ENCODE results near the gene NT5DC3.
"Not testable (repeated sequence)": the region's sequence is repeated elsewhere in the genome, so short reads cannot be mapped to it uniquely, and the experiment has no call there.

Gene NT5DC3

DNA sequence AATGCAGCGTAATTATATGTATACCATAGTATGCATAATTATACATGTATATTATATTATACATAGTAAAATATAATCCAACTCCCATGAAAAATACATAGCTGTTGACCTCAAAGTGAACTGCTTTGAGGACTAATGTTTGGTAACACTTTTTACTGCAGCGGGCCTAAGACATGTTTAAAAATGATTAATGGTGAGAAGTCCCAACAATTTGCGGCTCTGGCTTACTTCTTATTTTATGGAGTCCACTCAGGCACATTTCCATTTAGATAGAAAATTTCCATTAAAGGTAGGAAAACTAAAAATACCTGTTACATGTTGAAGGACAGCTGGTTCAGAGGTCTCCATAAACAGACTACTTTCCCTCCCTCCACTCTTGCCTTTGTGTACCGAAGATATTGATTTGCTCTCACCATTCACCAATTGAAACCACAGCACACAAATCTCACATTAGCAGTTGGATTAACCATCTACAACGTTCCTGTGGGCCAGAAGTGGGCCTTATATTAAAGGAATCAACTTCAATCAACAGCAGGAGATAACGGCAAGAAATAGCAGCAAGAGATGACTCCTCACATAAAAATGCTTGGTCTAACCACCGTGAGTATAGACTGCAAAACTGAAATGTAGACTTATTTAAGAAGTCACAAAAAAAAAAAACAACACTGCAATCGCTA lies 14.1 kb upstream of the NT5DC3 start:
- DNase-seq: no peak

DNA sequence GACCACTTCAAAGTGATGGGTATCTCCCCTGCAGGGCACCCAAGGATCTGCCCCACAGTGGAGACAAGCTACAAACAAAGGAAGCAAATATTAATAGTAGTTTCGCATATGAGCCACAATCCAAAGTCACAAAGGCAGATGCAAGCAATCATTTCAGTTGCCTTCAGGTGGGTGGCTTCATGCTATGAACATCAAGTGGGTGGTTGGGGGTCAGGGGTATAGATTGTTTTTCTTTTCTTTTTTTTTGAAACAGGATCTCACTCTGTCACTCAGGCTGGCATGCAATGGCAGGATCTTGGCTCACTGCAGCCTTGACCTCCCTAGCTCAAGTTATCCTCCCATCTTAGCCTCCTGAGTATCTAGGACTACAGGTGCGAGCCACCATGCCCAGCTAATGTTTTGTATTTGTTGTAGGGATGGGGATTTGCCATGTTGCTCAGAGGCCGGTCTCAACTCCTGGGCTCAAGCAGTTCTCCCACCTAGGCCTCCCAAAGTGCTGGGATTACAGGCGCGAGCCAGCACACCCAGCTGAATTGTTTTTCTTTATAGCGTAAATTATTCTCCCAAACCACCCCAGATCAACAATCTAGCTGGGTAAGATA lies 13.4 kb upstream of the NT5DC3 start:
- DNase-seq: no peak

DNA sequence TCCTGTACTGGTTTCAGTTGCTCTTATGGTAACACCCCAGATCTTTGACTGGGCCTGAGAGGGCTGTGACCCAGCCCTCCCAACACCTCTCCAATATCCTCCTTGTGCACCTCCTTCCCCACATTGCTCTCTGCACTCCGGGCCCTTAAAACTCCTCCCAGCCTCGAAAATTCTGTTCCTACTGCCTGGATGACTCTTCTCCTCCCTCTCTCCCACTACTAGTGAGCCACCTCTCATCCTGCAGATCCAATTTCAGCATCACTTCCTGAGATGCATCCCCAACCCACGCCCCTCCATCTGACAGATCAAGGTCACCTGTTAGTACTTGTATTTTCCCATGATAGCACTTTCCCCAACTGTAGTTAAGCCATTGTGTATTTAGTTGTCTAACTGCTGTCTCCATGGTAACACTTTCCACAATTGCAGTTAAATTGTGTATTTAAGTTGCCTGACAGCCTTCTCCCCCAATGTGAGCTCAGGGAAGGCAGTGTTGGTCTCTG lies 11.5 kb upstream of the NT5DC3 start:
- no peak for DNase-seq

DNA sequence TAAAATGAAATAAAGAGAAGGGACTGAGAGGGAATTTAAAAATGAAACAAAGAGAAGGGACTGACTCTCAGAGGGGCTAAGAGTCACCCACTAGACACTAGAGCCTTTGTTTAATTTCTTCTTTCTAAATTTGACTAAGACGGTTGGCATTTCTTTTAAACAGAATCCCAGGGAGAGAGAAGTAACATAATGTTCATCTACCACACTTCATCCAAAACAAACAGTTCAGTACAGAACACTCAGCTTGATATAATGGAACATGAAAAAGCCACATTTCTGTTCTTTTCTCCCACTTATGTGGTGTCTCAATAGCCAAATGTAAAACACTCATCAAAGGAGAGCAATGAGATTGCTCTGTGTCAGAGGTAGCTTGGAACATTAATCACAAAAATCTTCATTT lies 10.1 kb upstream of the NT5DC3 start:
- no peak for DNase-seq

DNA sequence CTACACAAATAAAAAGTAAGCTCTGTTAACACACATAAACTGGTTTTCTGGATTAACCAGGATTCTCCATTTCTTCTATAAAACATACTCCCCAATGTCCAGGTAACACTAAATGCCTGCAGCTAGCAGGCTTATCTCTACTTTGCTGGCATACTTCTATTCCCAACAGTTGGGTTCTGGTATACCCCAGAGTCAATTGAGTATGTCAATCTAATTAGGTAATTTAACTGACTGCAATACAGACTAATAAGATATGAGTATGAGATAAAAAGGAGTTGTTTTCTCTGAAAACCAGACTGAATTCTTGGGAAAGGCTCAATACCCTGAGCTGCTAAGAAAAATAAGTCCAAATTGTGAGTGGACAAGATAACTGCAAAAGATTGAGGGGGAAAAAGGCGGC lies 9.4 kb upstream of the NT5DC3 start:
- DNase-seq: no peak

DNA sequence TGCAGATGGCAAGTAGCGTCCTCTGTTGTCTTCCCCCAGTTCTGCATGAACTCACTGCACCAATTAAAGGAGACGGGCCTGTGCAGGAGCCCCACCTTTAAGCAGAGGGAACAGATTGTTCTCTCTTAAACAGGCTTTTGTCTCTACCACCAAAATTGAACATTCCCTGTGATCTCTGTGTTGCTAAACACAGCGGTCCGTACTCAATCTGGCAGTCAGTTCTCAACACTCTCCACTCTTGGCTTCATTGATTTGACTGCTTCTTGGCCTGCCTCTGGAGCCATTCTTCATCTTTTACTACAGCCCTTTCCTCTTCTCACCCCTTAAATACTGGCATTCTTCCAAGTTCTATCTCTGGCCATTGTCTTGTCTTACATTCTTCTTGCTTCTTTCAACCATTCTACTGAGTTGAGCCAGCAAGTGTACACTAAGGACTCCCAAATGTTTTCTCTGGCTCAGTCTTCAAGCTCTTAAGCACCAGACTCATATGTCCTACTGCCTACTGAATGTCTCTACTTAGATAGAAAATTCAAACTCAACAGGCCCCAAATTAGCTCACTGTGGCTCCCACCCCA lies 8.0 kb upstream of the NT5DC3 start:
- DNase-seq: no peak

DNA sequence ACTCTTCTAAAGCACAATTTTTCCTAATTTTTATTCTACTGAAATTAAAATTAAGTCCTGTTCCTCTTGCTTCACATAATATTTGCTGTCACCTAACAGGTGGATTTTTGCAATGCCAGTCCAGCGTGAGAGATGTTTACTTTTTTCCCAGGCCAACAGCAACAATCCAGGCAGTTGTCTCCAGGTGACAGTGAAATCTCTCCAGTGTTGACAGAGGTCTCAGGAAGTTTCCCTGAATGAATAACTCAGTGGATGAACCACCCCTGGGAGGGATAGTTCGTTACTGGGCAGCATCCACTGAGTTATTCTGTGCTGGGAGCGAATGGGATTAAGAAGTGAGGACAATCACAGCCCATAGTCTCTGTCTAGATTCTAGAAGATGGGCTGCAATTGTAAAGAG lies 7.1 kb upstream of the NT5DC3 start:
- no peak for DNase-seq

DNA sequence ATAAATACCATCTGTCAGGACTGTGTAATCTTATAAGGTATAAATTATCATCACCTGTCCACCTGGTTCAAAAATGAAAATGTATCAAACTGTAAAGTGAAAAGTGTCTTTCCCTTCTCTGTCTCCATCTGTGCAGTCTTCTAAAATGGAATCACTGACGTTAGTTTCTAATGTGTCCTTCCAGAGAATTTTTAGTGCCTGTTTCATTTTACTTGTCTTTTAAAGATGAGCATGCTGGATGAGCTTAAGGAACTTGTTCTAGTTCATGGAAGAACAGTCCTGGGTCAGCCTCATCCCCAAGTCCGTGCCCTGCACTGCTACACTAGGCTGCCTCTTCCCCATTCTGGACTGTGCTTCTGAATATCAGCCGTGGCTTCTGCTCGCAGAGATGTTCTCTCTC lies 5.4 kb upstream of the NT5DC3 start:
- no peak for DNase-seq

DNA sequence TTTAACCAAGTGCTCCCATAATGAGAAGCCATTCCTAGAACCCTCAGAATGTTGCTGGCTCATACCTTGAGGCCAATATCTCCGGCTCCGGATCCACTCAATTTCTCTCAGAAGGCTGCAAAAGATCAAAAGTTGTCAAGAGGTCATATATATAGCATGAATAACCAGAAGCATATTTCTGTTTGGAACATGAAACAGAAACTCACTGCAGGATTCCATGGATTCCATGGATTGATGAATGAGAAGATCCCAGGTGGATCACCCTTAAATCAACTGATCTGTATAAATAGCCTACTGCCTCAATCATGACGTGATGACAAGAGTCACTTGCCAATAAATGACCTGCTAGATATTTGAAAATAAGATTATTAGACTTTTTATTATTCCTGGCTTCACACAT lies 3.3 kb upstream of the NT5DC3 start:
- no peak for DNase-seq

DNA sequence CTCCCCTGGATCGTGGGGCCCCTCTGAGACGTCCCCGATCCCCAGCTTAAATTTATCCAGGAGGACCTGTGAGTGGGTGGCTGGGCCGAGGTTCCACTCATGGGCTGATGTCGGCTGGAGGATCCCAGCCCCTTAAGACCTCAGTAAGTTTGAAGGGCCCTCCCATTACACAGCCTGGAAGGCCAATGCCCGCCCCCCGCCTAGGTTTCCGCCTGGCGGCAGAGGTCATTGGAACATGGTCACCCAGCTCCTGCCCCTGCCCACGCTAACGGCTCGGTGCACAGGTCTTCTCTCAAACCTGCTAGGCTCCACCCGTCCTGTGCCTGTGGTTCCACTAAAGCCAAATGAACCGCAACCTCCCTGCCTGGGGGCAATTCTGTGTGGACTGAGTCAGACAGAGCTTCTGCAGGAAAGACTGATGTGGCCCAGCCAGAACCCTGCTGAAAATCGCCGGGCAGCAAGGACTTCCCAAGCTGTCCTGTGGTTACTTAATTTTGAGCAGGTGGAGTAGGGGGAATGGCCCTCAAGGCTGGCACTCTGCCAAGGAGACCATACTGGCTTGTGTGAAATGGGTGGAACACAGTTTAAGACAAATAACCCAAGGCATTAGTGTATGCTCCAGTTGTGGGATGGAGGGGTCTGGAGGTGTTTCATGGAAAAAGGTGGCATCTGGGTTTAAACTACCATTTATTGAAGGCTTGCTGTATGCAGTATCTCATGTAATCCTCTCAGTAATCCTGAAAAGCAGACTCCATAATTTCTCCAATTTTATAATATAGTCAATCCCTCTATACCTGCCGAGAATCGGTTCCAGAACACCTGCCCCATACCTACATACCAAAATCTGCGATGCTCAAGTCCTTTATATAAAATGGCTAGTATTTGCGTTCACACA lies 903 bp upstream of the NT5DC3 start:
- DNase-seq: peak; percentile 25

DNA sequence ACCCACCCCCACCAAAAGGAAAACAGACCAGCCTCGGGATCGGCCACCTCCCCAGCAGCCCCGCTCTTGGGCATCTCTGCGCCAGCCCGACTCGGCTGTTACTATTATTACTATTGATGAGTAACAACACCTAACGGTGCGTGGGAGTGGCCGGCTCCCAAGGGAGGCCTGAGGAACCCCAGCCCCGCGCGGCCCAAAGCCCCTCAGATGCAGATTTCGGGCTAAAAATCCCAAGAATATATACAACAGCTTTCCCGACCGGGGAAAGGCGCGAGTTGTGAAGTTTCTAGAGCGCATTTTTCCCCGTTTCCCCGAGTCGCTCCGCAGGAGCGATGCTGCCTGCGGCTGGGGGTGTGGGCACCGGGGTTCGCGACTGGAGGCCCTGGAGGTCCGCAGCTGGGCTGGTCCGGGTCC lies 565 bp downstream of the NT5DC3 start:
- DNase-seq: peak; percentile 33

DNA sequence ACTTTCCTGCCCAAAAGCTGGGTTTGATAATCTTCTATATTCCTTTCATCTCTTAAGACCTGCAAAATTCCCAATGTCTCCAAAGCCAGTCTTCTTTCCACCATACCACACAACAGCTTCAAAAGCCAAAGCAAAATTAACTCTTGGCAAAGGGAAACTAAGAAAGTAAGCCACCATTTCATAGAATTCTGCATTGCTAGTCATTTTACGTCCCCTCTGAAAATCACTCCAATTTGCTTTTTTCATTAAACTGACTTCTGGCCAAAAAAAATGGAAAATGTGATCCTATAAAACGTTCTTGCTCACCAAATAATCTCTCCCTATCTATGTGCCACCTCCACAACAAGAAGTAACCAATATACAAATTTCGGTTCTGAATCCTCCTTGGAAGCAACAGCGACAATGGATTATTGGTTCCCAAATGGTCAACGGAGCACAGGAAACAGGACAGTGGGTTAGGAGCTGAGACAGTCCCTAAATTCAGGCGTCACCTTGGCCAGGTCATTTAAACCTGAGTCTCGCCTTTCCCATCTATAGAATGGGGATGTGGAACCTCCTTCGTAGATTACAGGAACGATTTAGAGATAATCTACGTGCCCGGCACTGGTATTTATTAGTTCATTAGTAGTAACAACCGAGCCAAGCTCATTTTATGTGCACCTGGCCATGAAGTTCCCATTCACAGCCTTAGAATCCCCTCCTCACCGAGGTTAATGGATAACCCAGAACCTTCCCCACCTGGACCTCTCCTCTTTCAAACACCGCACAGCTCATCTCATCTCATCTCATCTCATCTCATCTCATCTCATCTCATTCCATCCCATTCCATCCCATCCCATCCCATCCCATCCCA lies 1.2 kb downstream of the NT5DC3 start:
- no peak for DNase-seq

DNA sequence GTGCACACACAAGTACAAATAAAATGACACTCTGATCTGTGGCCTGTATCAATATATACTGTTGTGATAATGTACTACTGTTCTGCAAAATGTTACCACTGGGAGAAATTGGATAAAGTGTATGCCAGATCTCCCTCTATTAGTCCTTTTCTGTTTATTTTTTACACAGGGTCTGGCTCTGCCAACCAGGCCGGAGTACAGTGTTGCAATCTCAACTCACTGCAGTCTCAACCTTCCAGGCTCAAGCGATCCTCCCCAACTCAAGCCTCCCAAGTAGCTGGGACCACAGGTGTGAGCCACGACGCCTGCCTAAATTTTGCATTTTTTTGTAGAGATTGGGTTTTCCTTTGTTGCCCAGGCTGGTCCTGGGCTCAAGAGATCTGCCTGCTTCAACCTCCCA lies 1.9 kb downstream of the NT5DC3 start:
- DNase-seq: no peak

DNA sequence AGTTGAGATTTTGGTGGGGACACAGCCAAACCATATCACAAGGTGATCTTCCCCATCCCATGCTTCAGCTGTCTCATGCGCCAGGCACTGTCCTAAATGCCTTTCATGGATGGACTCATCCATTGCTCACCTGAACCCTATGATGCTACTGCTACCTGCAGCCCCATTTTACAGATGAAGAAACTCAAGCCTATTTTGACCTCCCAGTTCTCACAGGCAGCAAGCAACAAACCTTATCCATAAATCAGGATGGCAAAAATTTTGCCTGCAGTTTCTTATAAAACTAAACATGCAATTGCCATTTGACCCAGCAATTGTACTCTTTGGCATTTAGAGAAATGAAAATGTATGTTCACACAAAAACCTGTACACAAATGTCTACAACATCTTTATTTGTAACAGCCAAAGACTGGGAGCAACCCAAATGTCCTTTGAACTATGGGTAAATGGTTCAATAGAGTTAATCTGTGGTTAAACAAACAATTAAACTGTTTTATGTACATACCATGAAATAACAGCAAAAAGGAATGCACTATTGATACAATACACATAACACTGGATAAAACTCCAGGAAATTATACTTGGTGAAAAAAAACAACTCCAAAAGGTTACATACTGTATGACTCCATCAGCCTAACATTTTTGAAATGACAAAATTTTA lies 2.6 kb downstream of the NT5DC3 start:
- no peak for DNase-seq

DNA sequence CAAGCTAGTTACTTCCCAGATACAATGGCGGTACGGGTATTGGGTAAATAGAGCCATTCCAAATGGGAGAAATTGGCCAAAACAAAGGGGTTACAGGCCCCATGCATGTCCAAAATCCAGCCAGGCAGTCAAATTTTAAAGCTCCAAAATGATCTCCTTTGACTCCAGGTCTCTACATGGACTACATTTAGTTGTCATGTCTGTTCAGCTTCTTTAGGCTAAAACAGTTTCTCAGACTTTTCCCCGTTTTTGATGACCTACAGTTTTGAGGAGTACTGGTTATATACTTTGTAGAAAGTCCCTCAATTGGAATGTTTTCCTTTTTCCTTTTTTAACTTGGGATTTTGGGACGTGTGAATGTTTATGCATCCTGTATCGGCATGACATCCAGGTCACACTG lies 4.7 kb downstream of the NT5DC3 start:
- DNase-seq: no peak

DNA sequence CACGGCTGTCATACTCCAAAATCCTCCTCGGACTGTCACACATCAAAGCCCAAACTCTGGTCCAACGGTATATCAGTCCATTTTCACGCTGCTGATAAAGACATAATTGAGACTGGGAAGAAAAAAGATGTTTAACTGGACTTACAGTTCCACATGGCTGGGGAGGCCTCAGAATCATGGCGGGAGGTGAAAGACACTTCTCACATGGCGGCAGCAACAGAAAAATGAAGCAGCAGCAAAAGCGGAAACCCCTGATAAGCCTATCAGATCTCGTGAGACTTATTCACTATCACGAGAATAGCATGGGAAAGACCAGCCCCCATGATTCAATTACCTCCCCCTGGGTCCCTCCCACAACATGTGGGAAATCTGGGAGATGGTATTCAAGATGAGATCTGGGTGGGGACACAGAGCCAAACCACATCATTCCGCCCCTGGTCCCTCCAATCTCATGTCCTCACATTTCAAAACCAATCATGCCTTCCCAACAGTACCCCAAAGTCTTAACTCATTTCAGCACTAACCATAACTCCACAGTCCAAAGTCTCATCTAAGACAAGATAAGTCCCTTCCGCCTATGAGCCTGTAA lies 5.2 kb downstream of the NT5DC3 start:
- not testable (repeated sequence) for DNase-seq

DNA sequence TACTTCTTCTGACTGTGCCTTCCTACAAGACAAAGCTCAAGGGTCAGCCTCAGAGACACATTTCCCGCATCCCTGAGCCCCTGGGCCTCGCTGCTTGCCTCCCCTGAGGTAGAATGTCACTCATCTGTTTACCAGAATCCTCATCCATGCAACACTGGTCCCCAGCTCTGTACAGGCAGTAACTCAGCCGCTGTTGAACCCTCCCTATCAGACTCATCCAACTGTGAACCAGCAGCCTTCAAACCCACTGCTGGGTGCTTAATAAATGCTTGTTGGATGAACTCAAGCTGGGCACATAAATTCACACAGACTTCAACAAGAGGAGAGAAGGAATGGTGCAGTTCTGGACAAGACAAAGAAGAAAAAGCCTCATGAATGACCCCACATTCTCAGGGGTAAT lies 6.1 kb downstream of the NT5DC3 start:
- no peak for DNase-seq

DNA sequence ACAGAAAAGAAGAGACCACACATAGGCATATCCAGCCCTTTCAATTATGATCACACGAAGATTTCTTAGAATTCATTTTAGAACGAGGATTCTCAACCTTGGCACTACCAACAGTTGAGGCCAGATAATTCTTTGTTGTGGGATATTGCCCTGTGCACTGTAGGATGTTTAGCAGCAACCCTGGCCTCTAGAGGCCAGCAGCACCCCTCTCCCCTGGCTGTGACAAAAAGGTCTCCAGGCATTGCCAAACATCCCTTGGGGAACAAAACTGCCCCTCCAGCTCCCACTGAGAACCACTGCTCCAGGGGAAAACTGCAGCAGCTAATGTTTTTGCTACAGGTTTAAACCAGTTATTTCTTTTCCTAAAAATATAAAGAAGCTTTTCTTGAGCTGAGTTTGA lies 7.1 kb downstream of the NT5DC3 start:
- no peak for DNase-seq

DNA sequence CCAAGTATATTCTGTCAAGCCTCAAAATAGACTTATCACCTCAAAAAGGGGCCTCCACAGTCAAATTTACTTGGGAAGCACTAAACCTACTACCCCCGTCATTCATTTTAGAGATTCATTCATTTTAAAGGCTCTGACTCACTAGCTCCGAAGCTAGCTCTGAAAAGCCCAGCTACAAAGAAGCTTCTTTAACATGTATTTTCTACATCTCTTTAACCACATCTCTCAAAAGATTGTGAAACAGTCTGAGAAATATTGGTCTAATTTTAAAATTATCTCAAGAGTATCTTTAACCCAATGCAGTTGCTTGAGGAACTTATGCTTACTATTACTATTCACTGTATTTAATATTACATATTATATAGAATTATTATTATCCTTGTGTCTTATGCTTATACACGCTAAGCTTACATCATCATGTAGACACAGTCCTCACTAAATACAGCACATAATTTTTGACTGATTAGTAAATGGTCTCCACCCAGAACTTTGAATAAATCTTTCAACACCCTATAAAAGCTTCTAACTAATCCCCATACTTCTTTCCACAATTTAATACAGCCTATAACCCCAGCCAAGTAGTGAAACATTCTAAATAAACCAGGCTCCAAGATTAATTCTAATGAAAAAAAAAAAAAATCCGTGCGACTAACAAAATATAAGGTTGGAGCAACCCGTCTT lies 7.8 kb downstream of the NT5DC3 start:
- no peak for DNase-seq

DNA sequence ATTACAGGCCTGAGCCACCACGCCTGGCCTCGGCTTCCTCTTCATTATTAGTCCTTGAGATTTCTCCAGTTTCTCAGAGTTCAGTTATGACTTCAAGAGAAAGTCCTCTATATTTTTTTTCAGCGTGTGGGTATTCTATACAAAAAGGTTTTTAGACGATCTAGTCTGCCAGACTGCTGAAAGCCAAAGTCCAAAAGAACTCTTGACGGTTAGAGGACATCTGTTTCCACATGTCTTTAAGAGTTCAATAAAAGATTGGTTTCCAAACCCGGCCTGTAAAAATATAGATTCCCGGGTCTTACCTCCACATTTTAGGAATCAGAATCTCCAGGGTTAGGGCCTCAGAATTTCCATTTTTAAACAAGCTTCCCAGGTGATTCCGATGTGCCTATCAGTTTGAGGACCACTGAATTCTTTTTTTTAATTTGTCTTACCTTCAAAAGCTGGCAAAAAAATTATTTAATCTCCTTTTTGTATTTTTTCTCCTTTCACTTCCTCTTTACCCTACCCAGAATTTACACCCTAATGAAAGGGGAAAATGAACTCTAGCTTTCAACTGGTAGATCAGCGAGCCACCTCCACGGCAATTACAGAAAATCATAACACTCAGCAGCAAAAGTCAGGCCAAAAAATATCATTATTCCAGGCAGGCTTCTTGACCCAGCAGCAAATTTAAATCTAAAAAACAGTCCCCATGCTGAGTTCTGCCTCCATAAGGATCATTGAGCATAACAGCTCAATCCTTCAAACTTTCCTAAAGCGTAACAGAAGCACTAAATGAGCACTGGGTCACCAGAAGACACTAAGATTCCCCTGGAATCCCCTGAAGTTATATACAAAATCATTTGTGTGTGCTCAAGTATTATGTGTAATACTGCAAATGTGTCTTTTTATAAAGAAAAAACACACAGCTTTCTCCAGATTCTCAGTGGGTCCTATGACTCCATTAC lies 8.7 kb downstream of the NT5DC3 start:
- no peak for DNase-seq

Data from stimulated activated naive CD4-positive, alpha-beta T cell treated with Interleukin-2 at 50 U/mL for 16 hours (primary cell).